Colonic mucosa (tissue), 4 donors: ENCODE measurements around the gene RABGAP1L. TPM values are rescaled to one million over a fixed set of nuclear protein-coding genes. Genes with fewer than 3 reads are reported as not detected.

Experiments
- DNase-seq: peaks from one replicate; pipeline ENCODE4 v3.0.0-alpha.2; 2020
- H3K27ac ChIP-seq: fragments of 200-600 bp; one replicate; pipeline ENCODE4 v1.8.0; 2021
- H3K27me3 ChIP-seq: fragments of 200-600 bp; one replicate; pipeline ENCODE4 v1.8.0; 2021
- H3K36me3 ChIP-seq: fragments of 200-600 bp; one replicate; pipeline ENCODE4 v1.8.0; 2021
- H3K4me1 ChIP-seq: fragments of 200-600 bp; one replicate; pipeline ENCODE4 v1.8.0; 2021; ENCODE audit warnings: mild to moderate bottlenecking
- H3K4me3 ChIP-seq: fragments of 200-600 bp; one replicate; pipeline ENCODE4 v1.8.0; 2021
- H3K9ac ChIP-seq, 2 donors: one replicate each; pipeline ENCODE4 v1.7.0; 2013; ENCODE audit warnings: control low read depth in 2 of 2, low read depth in 2 of 2, low read length in 2 of 2
- H3K9me3 ChIP-seq: fragments of 200-600 bp; one replicate; pipeline ENCODE4 v1.8.0; 2021
- intact Hi-C: fragments of 100-400 bp; cut with DNase I; formaldehyde crosslinking; loops from one replicate; pipeline ENCODE4 v1.14.1; 2022
- total RNA-seq, 2 donors: library from RNA; stranded (reverse); fragmentation: NEBNext Ultra II Directional in 1 of 2; extraction: Animal tissue kit (Norgen Biotek cat#: 25700) in 1 of 2; gene quantifications; one replicate each; pipeline ENCODE4 v1.2.1, GENCODE V29; 2021
- TF ChIP-seq, protein P1 (sequence below): fragments of 200-600 bp; IDR thresholded peaks from one replicate; pipeline ENCODE4 v1.8.0; 2022; ENCODE audit warnings: antibody characterized with exemption, mild to moderate bottlenecking
- donor health status: healthy.
- donor health status: DM: no; HTN: no; CAD: no.
- donor health status: DM: no; HTN: no; CAD: no.

The RABGAP1L gene
- total RNA-seq, 2 donors from 2014 or later = 50.3 to 87.0 TPM

DNA sequence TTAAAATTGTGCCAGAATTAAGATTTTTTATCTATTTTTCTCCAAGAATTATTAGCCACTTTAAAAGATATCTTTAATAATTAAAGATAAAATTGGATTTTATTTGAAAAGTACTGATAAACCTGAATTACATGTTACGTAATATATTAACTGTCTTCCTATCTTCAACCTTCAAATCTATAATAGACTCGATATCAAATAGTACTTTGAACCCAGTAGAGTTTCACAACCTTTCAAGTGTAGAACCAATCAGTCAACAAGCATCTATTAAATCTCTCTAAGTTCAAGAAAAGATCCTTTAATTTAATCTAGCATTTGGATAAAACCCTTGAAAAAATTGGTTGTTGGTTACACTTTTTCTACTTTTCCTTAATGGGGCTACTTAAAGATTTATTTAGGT, 559.9 kb downstream of the RABGAP1L start:
- Histone ChIP-seq H3K9me3 (no peaks in the 10 kb centered on the region), H3K27me3 (no peaks in the 10 kb centered on the region), H3K4me3 (no peak overlapping the region), H3K4me1 (no peaks in the 10 kb centered on the region), H3K27ac (no peak overlapping the region), H3K36me3 (no peaks in the 10 kb centered on the region), H3K9ac (no peak overlapping the region)
- TF ChIP-seq, protein P1, sequence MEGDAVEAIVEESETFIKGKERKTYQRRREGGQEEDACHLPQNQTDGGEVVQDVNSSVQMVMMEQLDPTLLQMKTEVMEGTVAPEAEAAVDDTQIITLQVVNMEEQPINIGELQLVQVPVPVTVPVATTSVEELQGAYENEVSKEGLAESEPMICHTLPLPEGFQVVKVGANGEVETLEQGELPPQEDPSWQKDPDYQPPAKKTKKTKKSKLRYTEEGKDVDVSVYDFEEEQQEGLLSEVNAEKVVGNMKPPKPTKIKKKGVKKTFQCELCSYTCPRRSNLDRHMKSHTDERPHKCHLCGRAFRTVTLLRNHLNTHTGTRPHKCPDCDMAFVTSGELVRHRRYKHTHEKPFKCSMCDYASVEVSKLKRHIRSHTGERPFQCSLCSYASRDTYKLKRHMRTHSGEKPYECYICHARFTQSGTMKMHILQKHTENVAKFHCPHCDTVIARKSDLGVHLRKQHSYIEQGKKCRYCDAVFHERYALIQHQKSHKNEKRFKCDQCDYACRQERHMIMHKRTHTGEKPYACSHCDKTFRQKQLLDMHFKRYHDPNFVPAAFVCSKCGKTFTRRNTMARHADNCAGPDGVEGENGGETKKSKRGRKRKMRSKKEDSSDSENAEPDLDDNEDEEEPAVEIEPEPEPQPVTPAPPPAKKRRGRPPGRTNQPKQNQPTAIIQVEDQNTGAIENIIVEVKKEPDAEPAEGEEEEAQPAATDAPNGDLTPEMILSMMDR = no peak
- DNase-seq = no peak
- intact Hi-C loops = no loop called here

- Histone ChIP-seq H3K4me1 (no peaks in the 10 kb centered on the region), H3K4me3 (no peak overlapping the region), H3K9me3 (no peaks in the 10 kb centered on the region), H3K36me3 (no peaks in the 10 kb centered on the region), H3K27me3 (no peaks in the 10 kb centered on the region), H3K9ac (no peak overlapping the region), H3K27ac (no peak overlapping the region)
- intact Hi-C loops = no loop called here
- no peak for DNase-seq
- TF ChIP-seq, protein P1 = no peak
Measured at GRCh38 chr1:174720618-174721017, 561.3 kb downstream of the RABGAP1L start.

GRCh38 chr1:174721246-174721645, 561.9 kb downstream of the RABGAP1L start:
- Histone ChIP-seq H3K4me1 (no peaks in the 10 kb centered on the region), H3K4me3 (no peak overlapping the region), H3K27ac (no peak overlapping the region), H3K36me3 (no peaks in the 10 kb centered on the region), H3K9ac (no peak overlapping the region), H3K27me3 (no peaks in the 10 kb centered on the region), H3K9me3 (no peaks in the 10 kb centered on the region)
- TF ChIP-seq, protein P1 = no peak
- no peak for DNase-seq
- intact Hi-C loops = no loop called here

- Histone ChIP-seq H3K4me1 (no peaks in the 10 kb centered on the region), H3K9me3 (no peaks in the 10 kb centered on the region), H3K27ac (no peak overlapping the region), H3K9ac (no peak overlapping the region), H3K27me3 (no peaks in the 10 kb centered on the region), H3K4me3 (no peak overlapping the region), H3K36me3 (no peaks in the 10 kb centered on the region)
- no peak for DNase-seq
- TF ChIP-seq, protein P1 = no peak
- intact Hi-C loops = no loop called here
Measured at GRCh38 chr1:174723816-174724215, 564.5 kb downstream of the RABGAP1L start.

DNA sequence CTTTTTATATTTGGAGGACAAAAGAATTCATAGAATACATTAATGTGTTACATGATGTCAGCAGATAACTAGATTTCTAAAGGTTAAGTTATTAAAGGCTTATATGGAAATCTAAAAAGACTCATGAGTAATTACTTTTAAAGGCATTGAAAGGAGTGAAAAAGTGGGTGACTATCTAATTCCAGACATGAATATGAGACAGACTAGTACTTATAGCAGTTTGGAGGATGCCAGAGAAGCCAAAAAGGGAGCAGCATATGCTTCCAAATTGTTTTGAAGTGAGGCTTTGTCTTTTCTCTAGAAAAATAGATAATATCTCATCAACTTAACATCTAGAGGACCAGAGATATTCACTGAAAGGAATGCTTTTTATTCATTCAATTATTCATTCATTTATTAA, 564.9 kb downstream of the RABGAP1L start:
- Histone ChIP-seq H3K36me3 (no peaks in the 10 kb centered on the region), H3K9me3 (no peaks in the 10 kb centered on the region), H3K27me3 (no peaks in the 10 kb centered on the region), H3K4me3 (no peak overlapping the region), H3K9ac (no peak overlapping the region), H3K27ac (no peak overlapping the region), H3K4me1 (no peaks in the 10 kb centered on the region)
- TF ChIP-seq, protein P1 = no peak
- DNase-seq = no peak
- intact Hi-C loops = no loop called here
